OCI-LY7 (cell line): Measurements from ENCODE around the gene PRDM2. TPM values are rescaled to one million over a fixed set of nuclear protein-coding genes. Genes with fewer than 3 reads are reported as not detected.
A peak's percentile ranks its signal among the peaks of the same experiment; 100 is the strongest.

Experiments
- BruUV-seq: library from RNA; stranded (reverse); fragments of 400-500 nt; replicated peaks from 2 replicates; lab custom pipeline; 2021; lab: Mats Ljungman, UMichigan
- CTCF ChIA-PET: fragments of 300-600 bp; sonication (Branson Sonifier 250); formaldehyde crosslinking; loops from one replicate; lab custom pipeline; 2022; ENCODE audit warnings: antibody characterized with exemption; ENCODE audit not compliant: unreplicated experiment; lab: Charles Lee
- POLR2A ChIA-PET: fragments of 300-600 bp; sonication (Branson Sonifier 250); formaldehyde crosslinking; loops from one replicate; lab custom pipeline; 2022; ENCODE audit warnings: antibody characterized with exemption; lab: Charles Lee
- DNase-seq: peaks from one replicate; pipeline ENCODE4 v3.0.0-alpha.2; 2015; ENCODE audit warnings: low spot score
- H2AFZ ChIP-seq: fragments of 200-600 bp; sonication (generic), shearing (Covaris generic); 2 replicates; pipeline ENCODE4 v1.6.1; 2014; ENCODE audit warnings: mild to moderate bottlenecking, antibody characterized with exemption, low read length, moderate library complexity
- H3K27ac ChIP-seq: fragments of 200-600 bp; sonication (generic); 2 replicates; pipeline ENCODE4 v1.5.1; 2014; ENCODE audit warnings: mixed run types, low read depth, mild to moderate bottlenecking, moderate library complexity, low read length, inconsistent platforms; ENCODE audit not compliant: poor library complexity, severe bottlenecking
- H3K36me3 ChIP-seq: fragments of 200-600 bp; sonication (generic); 2 replicates; pipeline ENCODE4 v1.6.1; 2014; ENCODE audit warnings: mild to moderate bottlenecking, antibody characterized with exemption, low read length, moderate library complexity, mixed read lengths; ENCODE audit not compliant: insufficient read depth
- H3K4me1 ChIP-seq: fragments of 200-600 bp; sonication (generic); 2 replicates; pipeline ENCODE4 v1.5.1; 2014; ENCODE audit warnings: mild to moderate bottlenecking, low read length; ENCODE audit not compliant: insufficient read depth, poor library complexity, severe bottlenecking
- H3K4me2 ChIP-seq: fragments of 200-600 bp; sonication (generic); 2 replicates; pipeline ENCODE4 v1.6.1; 2014; ENCODE audit warnings: mild to moderate bottlenecking, low read length
- H3K4me3 ChIP-seq: fragments of 200-600 bp; sonication (generic); 2 replicates; pipeline ENCODE4 v1.5.1; 2014; ENCODE audit warnings: mild to moderate bottlenecking, low read depth, low read length; ENCODE audit not compliant: poor library complexity, severe bottlenecking
- H3K79me2 ChIP-seq: fragments of 200-600 bp; sonication (generic); 2 replicates; pipeline ENCODE4 v1.6.1; 2016; ENCODE audit warnings: low read depth, mild to moderate bottlenecking, low read length, moderate library complexity, mixed read lengths; ENCODE audit not compliant: insufficient read depth
- H3K9me2 ChIP-seq: fragments of 200-600 bp; sonication (generic); 2 replicates; pipeline ENCODE4 v1.6.1; 2016; ENCODE audit warnings: mild to moderate bottlenecking, low read length, mixed read lengths; ENCODE audit not compliant: insufficient read depth
- H3K9me3 ChIP-seq: fragments of 200-600 bp; sonication (generic); 2 replicates; pipeline ENCODE4 v1.6.1; 2014; ENCODE audit warnings: mild to moderate bottlenecking, mixed run types, low read length, mixed read lengths
- H4K20me1 ChIP-seq: fragments of 200-600 bp; sonication (generic); 2 replicates; pipeline ENCODE4 v1.6.1; 2014; ENCODE audit warnings: mild to moderate bottlenecking, antibody characterized with exemption, low read length, moderate library complexity, mixed read lengths; ENCODE audit not compliant: insufficient read depth
- CTCF ChIP-seq: fragments of 200-600 bp; sonication (generic); conservative IDR thresholded peaks from 2 replicates; pipeline ENCODE4 v1.5.1; 2014; ENCODE audit warnings: mild to moderate bottlenecking, antibody characterized with exemption, low read length, moderate library complexity, mixed read lengths
- EZH2phosphoT487 ChIP-seq: fragments of 200-600 bp; sonication (generic); IDR thresholded peaks from 2 replicates; pipeline ENCODE4 v1.6.1; 2018; ENCODE audit warnings: low read depth, borderline replicate concordance, mild to moderate bottlenecking, mixed run types, antibody characterized with exemption, low read length, moderate library complexity, mixed read lengths
- intact Hi-C: fragments of 100-400 bp; cut with micrococcal nuclease; formaldehyde crosslinking; loops from one replicate; pipeline ENCODE4 v1.10.0; 2022; ENCODE audit not compliant: unreplicated experiment
- total RNA-seq, 2 experiments: library from RNA; depleted of rRNA in 1 of 2; stranded (reverse); fragments of >200 nt in 1 of 2; shearing (Covaris generic) in 1 of 2; gene quantifications; 2 replicates each; pipeline ENCODE4 v1.2.3, GENCODE V29; 2014 to 2022

Gene PRDM2
- total RNA-seq, 2 experiments from 2014 or later = 38.7 to 98.2 TPM

DNA sequence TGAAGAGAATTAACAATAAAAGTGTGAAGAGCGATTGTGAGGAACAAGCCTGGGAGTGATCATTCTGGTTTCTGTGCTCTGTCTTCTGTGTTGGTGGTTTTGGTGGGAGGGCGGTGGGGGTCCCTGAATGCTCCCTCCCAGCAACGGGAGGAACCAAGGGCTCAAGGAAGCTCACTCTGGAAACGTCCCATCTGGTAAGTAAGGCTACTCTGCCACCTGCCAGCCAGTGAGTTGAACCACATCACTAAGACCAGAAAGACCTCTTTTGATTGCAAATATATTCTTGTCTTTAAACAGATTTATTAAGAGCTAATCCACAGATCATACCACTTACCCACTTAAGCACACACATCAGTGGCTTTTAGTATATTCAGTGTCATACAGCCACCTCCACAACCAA, 125.0 kb downstream of the PRDM2 start:
- H2AFZ ChIP-seq = no peak overlapping the region
- no peaks in the 10 kb centered on the region for H3K36me3 ChIP-seq
- no peak overlapping the region for H3K4me3 ChIP-seq
- no peak for TF ChIP-seq EZH2phosphoT487
- TF ChIP-seq CTCF = peak; percentile 51
- H3K9me2 ChIP-seq = no peaks in the 10 kb centered on the region
- no peak overlapping the region for H3K27ac ChIP-seq
- H4K20me1 ChIP-seq = no peaks in the 10 kb centered on the region
- no peaks in the 10 kb centered on the region for H3K79me2 ChIP-seq
- POLR2A ChIA-PET = no interaction called here
- intact Hi-C loops = no loop called here
- CTCF ChIA-PET = no interaction called here
- DNase-seq = peak; percentile 22
- H3K4me2 ChIP-seq = no peak overlapping the region
- BruUV-seq = no TSS peak
- H3K9me3 ChIP-seq = no peaks in the 10 kb centered on the region
- H3K4me1 ChIP-seq = peaks cover 4% of the 10 kb centered on the region

GRCh38 chr1:13826009-13826408, 126.0 kb downstream of the PRDM2 start:
- H3K9me3 ChIP-seq = no peaks in the 10 kb centered on the region
- H3K79me2 ChIP-seq = no peaks in the 10 kb centered on the region
- no peak overlapping the region for H2AFZ ChIP-seq
- no peaks in the 10 kb centered on the region for H4K20me1 ChIP-seq
- no peak for DNase-seq
- ChIA-PET CTCF (no interaction called here), POLR2A (no interaction called here)
- BruUV-seq = no TSS peak
- H3K4me2 ChIP-seq = no peak overlapping the region
- TF ChIP-seq EZH2phosphoT487 (no peak), CTCF (no peak)
- H3K4me1 ChIP-seq = peaks cover 4% of the 10 kb centered on the region
- H3K9me2 ChIP-seq = no peaks in the 10 kb centered on the region
- H3K4me3 ChIP-seq = no peak overlapping the region
- intact Hi-C loops = no loop called here
- no peaks in the 10 kb centered on the region for H3K36me3 ChIP-seq
- no peak overlapping the region for H3K27ac ChIP-seq

DNA sequence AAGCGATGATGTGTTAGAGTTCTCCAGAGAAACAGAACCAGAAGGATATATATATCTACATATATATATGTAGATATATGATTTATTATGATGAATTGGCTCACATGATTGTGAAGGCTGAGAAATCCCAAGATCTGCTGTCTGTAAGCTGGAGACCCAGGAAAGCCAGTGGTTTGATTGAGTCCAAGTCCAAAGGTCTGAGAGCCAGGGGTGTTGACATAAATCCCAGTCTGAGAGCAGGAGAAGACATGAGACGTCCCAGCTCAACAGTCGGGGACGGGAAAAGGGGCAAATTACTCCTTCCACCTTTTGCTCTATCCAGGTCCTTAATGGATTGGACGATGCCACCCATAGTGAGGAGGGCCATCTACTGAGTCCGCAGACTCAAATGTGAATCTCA, 126.6 kb downstream of the PRDM2 start:
- no TSS peak for BruUV-seq
- H3K4me2 ChIP-seq = no peak overlapping the region
- no peaks in the 10 kb centered on the region for H3K9me3 ChIP-seq
- intact Hi-C loops = no loop called here
- no peaks in the 10 kb centered on the region for H4K20me1 ChIP-seq
- H3K36me3 ChIP-seq = no peaks in the 10 kb centered on the region
- no peak overlapping the region for H3K27ac ChIP-seq
- H3K9me2 ChIP-seq = no peaks in the 10 kb centered on the region
- H2AFZ ChIP-seq = no peak overlapping the region
- POLR2A ChIA-PET = no interaction called here
- peaks cover 4% of the 10 kb centered on the region for H3K4me1 ChIP-seq
- TF ChIP-seq EZH2phosphoT487 (no peak), CTCF (no peak)
- H3K4me3 ChIP-seq = no peak overlapping the region
- no peak for DNase-seq
- CTCF ChIA-PET = no interaction called here
- no peaks in the 10 kb centered on the region for H3K79me2 ChIP-seq
